NCI-H345 (cell line): Measurements from ENCODE around the gene TAT.
"Not testable (repeated sequence)": the region's sequence is repeated elsewhere in the genome, so short reads cannot be mapped to it uniquely, and the experiment has no call there.

Experiments
- DNase-seq: peaks from one replicate; lab custom pipeline; 2025; lab: John Stamatoyannopoulos, UW

Gene TAT

GRCh38 chr16:71584543-71585317 lies 7.8 kb upstream of the TAT start:
- DNase-seq, result no peak

GRCh38 chr16:71582553-71582848 lies 5.6 kb upstream of the TAT start:
- DNase-seq, result not testable (repeated sequence)

GRCh38 chr16:71574702-71575101 lies 2.2 kb downstream of the TAT start:
- no peak for DNase-seq

- DNase-seq, result no peak
These were observed 3.4 kb downstream of the TAT start for GRCh38 chr16:71573387-71574094.

- no peak for DNase-seq
These were observed 4.3 kb downstream of the TAT start for GRCh38 chr16:71572497-71573116.

- DNase-seq, result no peak
These were observed 6.7 kb downstream of the TAT start for GRCh38 chr16:71570144-71570543.

GRCh38 chr16:71569621-71570020 lies 7.3 kb downstream of the TAT start:
- no peak for DNase-seq

GRCh38 chr16:71568551-71568950 lies 8.3 kb downstream of the TAT start:
- DNase-seq, result no peak

GRCh38 chr16:71567931-71568330 lies 9.0 kb downstream of the TAT start:
- no peak for DNase-seq

GRCh38 chr16:71565812-71566700 lies 10.8 kb downstream of the TAT start:
- no peak for DNase-seq

GRCh38 chr16:71564335-71564967 lies 12.4 kb downstream of the TAT start:
- no peak for DNase-seq

GRCh38 chr16:71562552-71562951 lies 14.3 kb downstream of the TAT start:
- no peak for DNase-seq

- DNase-seq, result not testable (repeated sequence)
These were observed 15.0 kb downstream of the TAT start for GRCh38 chr16:71561886-71562285.

GRCh38 chr16:71559855-71560254 lies 17.0 kb downstream of the TAT start:
- DNase-seq, result no peak

GRCh38 chr16:71557954-71558582 lies 18.8 kb downstream of the TAT start:
- DNase-seq, result no peak

GRCh38 chr16:71557299-71557698 lies 19.6 kb downstream of the TAT start:
- no peak for DNase-seq

- DNase-seq, result no peak
These were observed 21.5 kb downstream of the TAT start for GRCh38 chr16:71555230-71555891.

GRCh38 chr16:71552698-71553503 lies 24.0 kb downstream of the TAT start:
- DNase-seq, result no peak

GRCh38 chr16:71547168-71547567 lies 29.7 kb downstream of the TAT start:
- no peak for DNase-seq

GRCh38 chr16:71542377-71542776 lies 34.5 kb downstream of the TAT start:
- no peak for DNase-seq
